K562 (cell line): ENCODE data around the gene HOXA13. TPM values are rescaled to one million over a fixed set of nuclear protein-coding genes. Genes with fewer than 3 reads are reported as not detected.

Source experiments
- ATAC-seq: fragments of 200-7000 bp; cut with Tn5 transposase; 3 replicates; pipeline ENCODE4 v1.9.1; 2020; ENCODE audit warnings: moderate library complexity
- BruUV-seq: library from RNA; stranded (reverse); fragments of 400-500 nt; replicated peaks from 2 replicates; lab custom pipeline; 2021; lab: Mats Ljungman, UMichigan
- CTCF ChIA-PET: fragments of 300-600 bp; formaldehyde crosslinking; extraction: SDS; loops from one replicate; lab custom pipeline; 2021; ENCODE audit warnings: low intra/inter-chr PET ratio; lab: Yijun Ruan, JAX
- POLR2A ChIA-PET: fragments of 300-600, 350-650 bp; sonication (Branson Sonifier 250); formaldehyde crosslinking; extraction: SDS; loops from one replicate; lab custom pipeline; 2021; ENCODE audit warnings: antibody characterized with exemption, inconsistent platforms; lab: Yijun Ruan, JAX
- DNase-seq, 4 experiments: peaks; one replicate each; pipeline versions ENCODE4 v3.0.0 to v3.0.0-alpha.2; 2011 to 2018; ENCODE audit warnings: low spot score in 3 of 4, mixed read lengths in 3 of 4; ENCODE audit errors: extremely low read depth in 1 of 4
- FAIRE-seq: peaks from 2 replicates; lab custom pipeline; 2011; peaks lifted over from hg19 to GRCh38; lab: Jason Lieb, UNC
- H2AFZ ChIP-seq: 2 replicates; pipeline ENCODE4 v1.6.0; 2011; ENCODE audit warnings: low read depth, low read length, control low read depth, inconsistent platforms
- H3K27ac ChIP-seq: fragments of 200-600 bp; 3 replicates; pipeline ENCODE4 v1.8.0; 2011; ENCODE audit warnings: low read depth, mild to moderate bottlenecking, control low read depth, inconsistent platforms, low read length, moderate library complexity, mixed read lengths; ENCODE audit errors: extremely low read depth
- H3K27me3 ChIP-seq, 2 experiments: fragments of 300-600 bp in 1 of 2; 2 replicates in 1 of 2; 3 replicates in 1 of 2; pipeline versions ENCODE4 v1.6.0 to v1.8.0; 2011; ENCODE audit warnings: inconsistent platforms in 2 of 2, low read length in 2 of 2, mild to moderate bottlenecking in 1 of 2, mixed read lengths in 1 of 2, moderate library complexity in 1 of 2; ENCODE audit not compliant: control insufficient read depth in 2 of 2, insufficient read depth in 2 of 2
- H3K36me3 ChIP-seq: fragments of 300-600 bp; 3 replicates; pipeline ENCODE4 v1.8.0; 2011; ENCODE audit warnings: mild to moderate bottlenecking, low read length, inconsistent platforms; ENCODE audit not compliant: control insufficient read depth, insufficient read depth
- H3K4me1 ChIP-seq, 2 experiments: fragments of 200-600 bp in 1 of 2; replicated peaks in 1 of 2; 2 replicates in 1 of 2; 3 replicates in 1 of 2; pipeline versions ENCODE4 v1.5.1 to v1.8.0; 2011; ENCODE audit warnings: inconsistent platforms in 2 of 2, low read length in 2 of 2, mild to moderate bottlenecking in 1 of 2, mixed read lengths in 1 of 2, moderate library complexity in 1 of 2; ENCODE audit not compliant: control insufficient read depth in 2 of 2, insufficient read depth in 2 of 2
- H3K4me2 ChIP-seq: 2 replicates; pipeline ENCODE4 v1.6.1; 2011; ENCODE audit warnings: low read length, control low read depth, inconsistent platforms, mixed read lengths; ENCODE audit not compliant: insufficient read depth
- H3K4me3 ChIP-seq: fragments of 200-600 bp; sonication (generic), shearing (Covaris generic); 2 replicates; pipeline ENCODE4 v1.5.1; 2016; ENCODE audit warnings: control low read depth, inconsistent platforms
- H3K79me2 ChIP-seq: fragments of 200-600 bp; 3 replicates; pipeline ENCODE4 v1.8.0; 2011; ENCODE audit warnings: low read length, inconsistent platforms; ENCODE audit not compliant: control insufficient read depth, insufficient read depth
- H3K9ac ChIP-seq, 2 experiments: 2 replicates each; pipeline versions ENCODE4 v1.6.0 to v1.6.1; 2011; ENCODE audit warnings: low read depth in 2 of 2, low read length in 2 of 2, control low read depth in 1 of 2, inconsistent platforms in 1 of 2, mild to moderate bottlenecking in 1 of 2, mixed read lengths in 1 of 2; ENCODE audit not compliant: insufficient read depth in 1 of 2
- H3K9me1 ChIP-seq: one replicate; pipeline ENCODE4 v1.6.0; 2011; ENCODE audit warnings: inconsistent platforms, mild to moderate bottlenecking, low read length, moderate library complexity; ENCODE audit not compliant: control insufficient read depth, insufficient read depth
- H3K9me3 ChIP-seq: replicated peaks from 2 replicates; pipeline ENCODE4 v1.5.1; 2011; ENCODE audit warnings: low read depth, low read length, inconsistent platforms; ENCODE audit not compliant: control insufficient read depth, insufficient read depth
- H4K20me1 ChIP-seq: replicated peaks from 2 replicates; pipeline ENCODE4 v1.6.1; 2011; ENCODE audit warnings: low read length, inconsistent platforms, mixed read lengths; ENCODE audit not compliant: control insufficient read depth, insufficient read depth
- BRF1 ChIP-seq: IDR thresholded peaks from 3 replicates; pipeline ENCODE4 v1.6.1; 2011; ENCODE audit warnings: borderline replicate concordance, mild to moderate bottlenecking; ENCODE audit not compliant: insufficient read length; ENCODE audit errors: extremely low read depth
- CBX3 ChIP-seq, 2 experiments: IDR thresholded peaks; 1 replicate in 1 of 2; 2 replicates in 1 of 2; pipeline ENCODE4 v1.6.1; 2012; ENCODE audit warnings: inconsistent platforms in 2 of 2, low read length in 2 of 2, borderline replicate concordance in 1 of 2, control low read depth in 1 of 2
- CHD1 ChIP-seq: fragments of 200-600 bp; sonication (generic); IDR thresholded peaks from one replicate; pipeline ENCODE4 v1.6.1; 2012; ENCODE audit warnings: mild to moderate bottlenecking, moderate library complexity, low read length, inconsistent platforms
- COPS2 ChIP-seq: fragments of 450-650 bp; conservative IDR thresholded peaks from 2 replicates; pipeline ENCODE4 v1.6.1; 2016; ENCODE audit warnings: mild to moderate bottlenecking, moderate library complexity
- ETV5 ChIP-seq: sonication (generic); formaldehyde crosslinking; IDR thresholded peaks from 2 replicates; pipeline ENCODE4 v1.4.0; 2020; ENCODE audit warnings: low read depth, mild to moderate bottlenecking, missing genetic modification reagents
- MAFK ChIP-seq: IDR thresholded peaks from 2 replicates; pipeline ENCODE4 v1.6.1; 2011; ENCODE audit warnings: low read length, improper control_type of control experiment
- NFIX ChIP-seq: fragments of 250-450 bp; sonication (Bioruptor Pico); IDR thresholded peaks from 2 replicates; pipeline ENCODE4 v1.4.0; 2020; ENCODE audit warnings: low read depth, mild to moderate bottlenecking, moderate library complexity
- RAD21 ChIP-seq, 2 experiments: fragments of 250-450 bp in 1 of 2; fragments of 450-650 bp in 1 of 2; sonication (Bioruptor Pico) in 1 of 2; formaldehyde crosslinking in 1 of 2; IDR thresholded peaks in 1 of 2; conservative IDR thresholded peaks in 1 of 2; 2 replicates each; pipeline versions ENCODE4 v1.4.0 to v1.8.0; 2020 to 2022; ENCODE audit warnings: mild to moderate bottlenecking in 2 of 2, moderate library complexity in 1 of 2
- RNF2 ChIP-seq: sonication (generic); IDR thresholded peaks from 2 replicates; pipeline ENCODE4 v1.6.1; 2016
- ZEB2 ChIP-seq: fragments of 450-650 bp; IDR thresholded peaks from 2 replicates; pipeline ENCODE4 v1.6.1; 2016
- WGBS: fragments of 100-300 bp; shearing (Covaris generic); methylation state at CpG from one replicate; pipeline ENCODE4 v1.1.6; 2016; ENCODE audit warnings: low coverage, mixed read lengths; ENCODE audit not compliant: insufficient coverage; ENCODE audit errors: missing lambda C conversion rate; 5-methylcytosine and 5-hydroxymethylcytosine counted together
- in situ Hi-C: fragments of 300-500 bp; cut with MboI; formaldehyde crosslinking; loops from 4 replicates; pipeline ENCODE4 v1.15.0; 2018; ENCODE audit warnings: inconsistent platforms, mixed read lengths
- intact Hi-C: fragments of 100-400 bp; cut with micrococcal nuclease; formaldehyde crosslinking; loops from 2 replicates; pipeline ENCODE4 v1.14.2; 2022
- polyA plus RNA-seq, 8 experiments: library from polyadenylated mRNA; depleted of rRNA in 4 of 8; stranded (reverse) in 5 of 8; unstranded in 3 of 8; fragments of >200 nt; fragmentation: Nextera tagmentation in 2 of 8; fragmentation: Illumina TruSeq in 1 of 8; extraction: Ambion mirVana in 2 of 8; extraction: Trizol in 1 of 8; gene quantifications; 2 replicates each; pipeline versions ENCODE4 v1.2.1 to v1.2.3, GENCODE V29; 2011 to 2014; ENCODE audit warnings: inconsistent platforms in 1 of 8, missing spikeins in 1 of 8
- total RNA-seq, 7 experiments: library from RNA; depleted of rRNA in 6 of 7; stranded (reverse); fragments of >200 nt in 6 of 7; fragmentation: Illumina TruSeq in 2 of 7; extraction: Trizol in 2 of 7; gene quantifications; 2 replicates each; pipeline versions ENCODE4 v1.2.1 to v1.2.3, GENCODE V29; 2011 to 2021; ENCODE audit warnings: low replicate concordance in 1 of 7
- TF ChIP-seq, protein P1 (sequence below): fragments of 200-800 bp; sonication (Bioruptor generic); IDR thresholded peaks from 2 replicates; pipeline ENCODE4 v1.6.1; 2017; ENCODE audit warnings: missing genetic modification characterization, missing compliant biosample characterization
- TF ChIP-seq, protein P2 (sequence below): fragments of 450-650 bp; formaldehyde crosslinking; IDR thresholded peaks from 2 replicates; pipeline ENCODE4 v1.4.0; 2020; ENCODE audit warnings: mild to moderate bottlenecking, mixed read lengths

Gene HOXA13
- total and polyA plus RNA-seq, 9 of the 15 experiments (the other 6 are each of a cell fraction or from before 2014, with no cell fraction given) = not detected

DNA sequence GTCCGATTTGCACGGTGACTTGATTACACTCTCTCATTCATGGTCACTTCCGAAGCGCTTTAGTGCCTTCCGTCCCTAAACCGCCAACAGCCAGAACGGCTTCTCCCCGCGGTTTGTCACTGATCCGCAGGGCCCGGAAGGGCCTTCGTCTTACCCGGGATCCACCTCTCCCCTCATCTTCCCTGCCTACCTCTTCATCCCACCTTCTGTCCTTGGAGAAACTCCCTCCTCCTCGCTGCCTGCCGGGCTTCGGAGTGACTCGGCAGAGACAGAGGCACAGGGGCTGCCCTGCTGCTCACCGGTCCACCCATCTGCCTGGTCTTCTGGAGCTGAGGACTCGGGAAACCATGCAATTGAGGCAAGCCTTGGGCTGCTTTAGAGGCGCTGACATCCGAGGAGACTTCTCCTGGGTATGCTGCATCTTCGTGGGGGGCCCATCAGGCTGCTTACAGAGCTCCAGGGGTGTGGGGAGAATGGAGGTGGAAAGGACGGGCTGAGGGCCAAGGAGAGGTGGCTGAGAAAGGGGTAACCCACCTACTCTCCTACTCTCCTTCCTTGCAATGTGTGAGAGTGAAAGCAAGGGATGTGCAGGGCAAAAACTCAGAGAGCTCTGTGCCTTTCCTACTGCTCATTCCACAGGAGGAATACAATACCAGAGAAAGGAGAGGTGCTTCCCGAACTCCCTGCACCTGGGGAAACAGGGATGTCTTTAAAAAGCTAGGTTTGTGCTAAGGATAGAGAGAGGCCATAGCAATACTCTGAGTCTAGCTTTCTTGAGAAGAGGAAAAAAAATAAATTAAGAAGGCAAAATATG is 13.8 kb downstream of the HOXA13 start (continued):
- TF ChIP-seq, protein P1, sequence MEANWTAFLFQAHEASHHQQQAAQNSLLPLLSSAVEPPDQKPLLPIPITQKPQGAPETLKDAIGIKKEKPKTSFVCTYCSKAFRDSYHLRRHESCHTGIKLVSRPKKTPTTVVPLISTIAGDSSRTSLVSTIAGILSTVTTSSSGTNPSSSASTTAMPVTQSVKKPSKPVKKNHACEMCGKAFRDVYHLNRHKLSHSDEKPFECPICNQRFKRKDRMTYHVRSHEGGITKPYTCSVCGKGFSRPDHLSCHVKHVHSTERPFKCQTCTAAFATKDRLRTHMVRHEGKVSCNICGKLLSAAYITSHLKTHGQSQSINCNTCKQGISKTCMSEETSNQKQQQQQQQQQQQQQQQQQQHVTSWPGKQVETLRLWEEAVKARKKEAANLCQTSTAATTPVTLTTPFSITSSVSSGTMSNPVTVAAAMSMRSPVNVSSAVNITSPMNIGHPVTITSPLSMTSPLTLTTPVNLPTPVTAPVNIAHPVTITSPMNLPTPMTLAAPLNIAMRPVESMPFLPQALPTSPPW (CRISPR knock-in tag) = no peak
- TF ChIP-seq ETV5 (CRISPR knock-in tag) (no peak), BRF1 (no peak), RAD21 (CRISPR knock-in tag; conservative IDR thresholded peaks at IDR 0.05 in 1 of 2, IDR thresholded peaks at IDR 0.05 in 1 of 2) (no peak)

DNA sequence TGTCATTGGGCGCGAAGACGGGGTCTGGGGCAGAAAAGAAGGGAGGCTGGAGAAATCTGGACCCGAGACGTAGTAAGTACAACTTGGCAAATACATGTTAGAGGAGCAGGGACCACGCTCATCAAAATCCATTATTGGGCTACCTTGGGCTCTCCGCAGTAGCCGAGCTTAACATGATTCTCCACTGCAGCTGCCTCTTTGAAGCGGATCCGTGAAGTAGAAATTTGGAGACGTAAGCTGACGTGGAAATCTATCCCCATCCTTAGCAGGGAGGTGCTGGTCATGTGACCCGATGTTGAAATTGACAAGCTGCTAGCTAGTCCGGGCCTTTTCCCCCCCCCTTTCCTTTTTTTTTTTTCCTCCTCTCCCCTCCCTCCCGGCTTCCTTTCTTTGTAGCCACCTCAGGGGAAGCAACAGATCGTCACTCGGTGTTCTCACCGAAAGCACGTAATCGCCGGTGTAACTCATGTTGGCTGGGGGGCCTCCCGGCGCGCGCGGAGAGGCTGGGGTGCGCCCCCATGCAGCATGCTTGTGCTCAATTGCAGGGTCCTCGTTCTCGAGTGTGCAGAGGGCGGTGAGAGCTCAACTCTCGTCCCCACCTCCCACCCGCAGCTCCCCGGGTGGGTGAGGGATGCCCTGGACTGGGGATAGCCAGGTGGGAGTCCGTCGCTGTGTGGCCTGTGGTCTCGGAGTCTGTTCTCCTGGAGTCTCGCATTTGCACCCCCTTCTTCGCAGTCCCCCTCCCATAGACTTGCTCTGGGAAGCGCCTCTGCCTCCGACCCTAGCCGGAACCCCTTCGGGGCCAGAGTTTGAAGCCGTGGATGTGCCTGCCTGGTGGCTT is 14.7 kb downstream of the HOXA13 start, which contains the start of gene HOXA11:
TSS of gene HOXA11 (minus strand) at position 220 of the 841 bp plus-strand sequence. CDS start at position 132, 88 bp downstream.
- Histone ChIP-seq H3K4me1 (peaks cover 0 to 22% of the 10 kb centered on the region in 2 experiments; a peak in 2 of 5 replicates), H3K27ac (no peak within 1 kb of the TSS), H2AFZ (no peak within 1 kb of the TSS), H3K9me3 (no peaks in the 10 kb centered on the region), H3K4me2 (no peak within 1 kb of the TSS), H3K36me3 (no peaks in the 10 kb centered on the region), H3K9ac (no peak within 1 kb of the TSS), H3K9me1 (no peaks in the 10 kb centered on the region), H3K4me3 (no peak within 1 kb of the TSS), H3K27me3 (peaks cover 53 to 84% of the 10 kb centered on the region in 2 experiments), H4K20me1 (no peaks in the 10 kb centered on the region), H3K79me2 (no peaks in the 10 kb centered on the region)
- TF ChIP-seq MAFK (no peak), CHD1 (no peak), RNF2 (no peak), CBX3 (IDR thresholded peaks at IDR 0.05; ENCODE audit: borderline replicate concordance in 1 of 2, low read length in 2 of 2) (no peak), ZEB2 (no peak), NFIX (no peak), COPS2 (no peak)
- TF ChIP-seq, protein P1 (CRISPR knock-in tag) = peak; percentile 32; the same call in 1 of the 2 replicates
- TF ChIP-seq, protein P2, sequence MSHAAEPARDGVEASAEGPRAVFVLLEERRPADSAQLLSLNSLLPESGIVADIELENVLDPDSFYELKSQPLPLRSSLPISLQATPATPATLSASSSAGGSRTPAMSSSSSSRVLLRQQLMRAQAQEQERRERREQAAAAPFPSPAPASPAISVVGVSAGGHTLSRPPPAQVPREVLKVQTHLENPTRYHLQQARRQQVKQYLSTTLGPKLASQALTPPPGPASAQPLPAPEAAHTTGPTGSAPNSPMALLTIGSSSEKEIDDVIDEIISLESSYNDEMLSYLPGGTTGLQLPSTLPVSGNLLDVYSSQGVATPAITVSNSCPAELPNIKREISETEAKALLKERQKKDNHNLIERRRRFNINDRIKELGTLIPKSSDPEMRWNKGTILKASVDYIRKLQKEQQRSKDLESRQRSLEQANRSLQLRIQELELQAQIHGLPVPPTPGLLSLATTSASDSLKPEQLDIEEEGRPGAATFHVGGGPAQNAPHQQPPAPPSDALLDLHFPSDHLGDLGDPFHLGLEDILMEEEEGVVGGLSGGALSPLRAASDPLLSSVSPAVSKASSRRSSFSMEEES (CRISPR knock-in tag) = peak; percentile 60
- in situ Hi-C loops = no loop called here
- no TSS peak for BruUV-seq
- WGBS = 30% methylated on average over 35 of the region's 43 CpGs
- DNase-seq (no peak), FAIRE-seq (no peak), ATAC-seq (no peak)
- intact Hi-C loops = no loop called here
- POLR2A ChIA-PET = no interaction called here
- CTCF ChIA-PET = no interaction called here
